ENCODE results near the gene PSMD2. TPM values are rescaled to one million over a fixed set of nuclear protein-coding genes. Genes with fewer than 3 reads are reported as not detected.

PSMD2 gene
- total RNA-seq, 2 donors from 2014 or later = 75.0 to 83.7 TPM

- Histone ChIP-seq H3K27me3 (no peaks in the 10 kb centered on the region), H3K4me3 (no peak overlapping the region), H3K9me3 (no peaks in the 10 kb centered on the region), H3K36me3 (replicated peaks in 1 of 2; ENCODE audit: insufficient read depth in 1 of 2, low read depth in 2 of 2) (no peaks in the 10 kb centered on the region), H3K27ac (peak overlapping the region in 3 of 4 donors; percentile 37 to 60 (median 45)), H3K4me1 (peaks cover 47% of the 10 kb centered on the region)
- DNase-seq = peak in 1 of 4 donors; percentile 41
- TF ChIP-seq, protein P1, sequence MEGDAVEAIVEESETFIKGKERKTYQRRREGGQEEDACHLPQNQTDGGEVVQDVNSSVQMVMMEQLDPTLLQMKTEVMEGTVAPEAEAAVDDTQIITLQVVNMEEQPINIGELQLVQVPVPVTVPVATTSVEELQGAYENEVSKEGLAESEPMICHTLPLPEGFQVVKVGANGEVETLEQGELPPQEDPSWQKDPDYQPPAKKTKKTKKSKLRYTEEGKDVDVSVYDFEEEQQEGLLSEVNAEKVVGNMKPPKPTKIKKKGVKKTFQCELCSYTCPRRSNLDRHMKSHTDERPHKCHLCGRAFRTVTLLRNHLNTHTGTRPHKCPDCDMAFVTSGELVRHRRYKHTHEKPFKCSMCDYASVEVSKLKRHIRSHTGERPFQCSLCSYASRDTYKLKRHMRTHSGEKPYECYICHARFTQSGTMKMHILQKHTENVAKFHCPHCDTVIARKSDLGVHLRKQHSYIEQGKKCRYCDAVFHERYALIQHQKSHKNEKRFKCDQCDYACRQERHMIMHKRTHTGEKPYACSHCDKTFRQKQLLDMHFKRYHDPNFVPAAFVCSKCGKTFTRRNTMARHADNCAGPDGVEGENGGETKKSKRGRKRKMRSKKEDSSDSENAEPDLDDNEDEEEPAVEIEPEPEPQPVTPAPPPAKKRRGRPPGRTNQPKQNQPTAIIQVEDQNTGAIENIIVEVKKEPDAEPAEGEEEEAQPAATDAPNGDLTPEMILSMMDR (IDR thresholded peaks at IDR 0.05) = no peak
- no peak for TF ChIP-seq POLR2A (IDR thresholded peaks at IDR 0.05)
- intact Hi-C loops (cut with DNase I) = no loop called here
- peak; percentile 28 for ATAC-seq
- WGBS, 2 donors = 59 to 63% methylated on average over 10 of the region's 10 CpGs
Observed at GRCh38 chr3:184349563-184350470, 50.8 kb downstream of the PSMD2 start.

DNA sequence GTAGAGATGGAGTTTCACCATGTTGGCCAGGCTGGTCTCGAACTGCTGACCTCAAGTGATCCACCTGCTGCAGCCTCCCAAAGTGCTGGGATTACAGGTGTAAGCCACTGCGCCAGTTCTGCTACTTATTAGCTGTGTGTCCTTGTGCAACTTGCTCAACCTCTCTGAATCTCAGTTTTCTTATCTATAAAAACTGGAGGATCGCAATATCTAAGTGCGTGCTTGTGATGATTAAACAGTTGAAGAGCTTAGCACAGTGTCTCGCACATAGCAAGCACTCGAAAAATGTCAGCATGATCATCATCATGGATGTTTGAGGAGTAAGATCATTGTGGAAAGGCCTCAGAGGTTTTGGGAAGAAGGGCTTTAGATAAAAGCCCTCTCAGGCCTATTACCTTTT is 51.6 kb downstream of the PSMD2 start:
- Histone ChIP-seq H3K27ac (peak overlapping the region in 3 of 4 donors; percentile 45 to 78 (median 60)), H3K4me3 (no peak overlapping the region), H3K9me3 (no peaks in the 10 kb centered on the region), H3K36me3 (replicated peaks in 1 of 2; ENCODE audit: insufficient read depth in 1 of 2, low read depth in 2 of 2) (no peaks in the 10 kb centered on the region), H3K4me1 (peaks cover 42% of the 10 kb centered on the region), H3K27me3 (no peaks in the 10 kb centered on the region)
- WGBS, 2 donors = 91 to 93% methylated on average over 6 of the region's 6 CpGs
- DNase-seq (no peak), ATAC-seq (no peak)
- intact Hi-C loops (cut with DNase I) = no loop called here
- TF ChIP-seq POLR2A (IDR thresholded peaks at IDR 0.05) = no peak
- TF ChIP-seq, protein P1 (IDR thresholded peaks at IDR 0.05) = no peak

DNA sequence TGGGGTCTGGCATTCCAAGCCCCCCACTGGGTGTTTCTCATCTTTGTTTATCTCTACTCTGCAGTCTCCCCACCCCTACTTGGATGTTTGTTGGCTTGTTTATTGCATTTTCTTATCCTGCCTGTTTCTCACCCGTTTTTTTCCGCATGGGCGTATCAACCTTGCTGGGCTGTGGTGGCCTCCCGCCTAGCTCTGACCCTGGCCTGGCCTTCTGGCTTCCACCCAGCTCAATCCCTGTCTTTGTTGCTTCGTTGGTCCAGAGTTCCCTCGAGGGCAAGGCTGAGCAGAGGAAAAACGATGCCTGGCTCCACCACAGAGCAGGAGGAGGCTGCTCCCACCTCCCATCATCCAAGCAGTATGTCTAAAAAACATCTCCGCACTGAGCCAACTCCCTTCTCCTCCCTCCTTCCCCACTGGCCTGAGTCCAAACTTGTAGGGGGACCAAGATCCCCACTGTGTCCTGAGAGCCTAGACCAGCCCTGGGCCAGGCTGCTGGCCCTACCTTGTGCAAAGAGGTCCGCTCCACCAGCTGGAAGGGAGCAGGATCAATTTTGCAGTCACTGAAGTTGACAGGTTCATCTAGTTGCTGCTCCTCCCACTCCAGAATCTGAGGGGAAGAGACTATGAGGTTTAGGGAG is 52.6 kb downstream of the PSMD2 start:
- no peak for DNase-seq
- H3K36me3 ChIP-seq (replicated peaks in 1 of 2; ENCODE audit: insufficient read depth in 1 of 2, low read depth in 2 of 2) = no peaks in the 10 kb centered on the region
- H3K9me3 ChIP-seq = no peaks in the 10 kb centered on the region
- H3K4me1 ChIP-seq = peaks cover 39% of the 10 kb centered on the region
- no peaks in the 10 kb centered on the region for H3K27me3 ChIP-seq
- intact Hi-C loops (cut with DNase I) = no loop called here
- TF ChIP-seq POLR2A (IDR thresholded peaks at IDR 0.05) = no peak
- TF ChIP-seq, protein P1 (IDR thresholded peaks at IDR 0.05) = no peak
- no peak overlapping the region for H3K4me3 ChIP-seq
- ATAC-seq = no peak
- 44% methylated on average over 9 of the region's 9 CpGs for WGBS, 2 donors
- peak overlapping the region in 3 of 4 donors; percentile 57 to 78 (median 78) for H3K27ac ChIP-seq

GRCh38 chr3:184352149-184352785 is 53.2 kb downstream of the PSMD2 start:
- TF ChIP-seq POLR2A (IDR thresholded peaks at IDR 0.05) = no peak
- TF ChIP-seq, protein P1 (IDR thresholded peaks at IDR 0.05) = no peak
- no peak overlapping the region for H3K4me3 ChIP-seq
- DNase-seq (peak; percentile 68 to 90 (median 80)), ATAC-seq (peak; percentile 87)
- WGBS, 2 donors = 48 to 67% methylated on average over 15 of the region's 15 CpGs
- peak overlapping the region; percentile 48 to 78 (median 68) for H3K27ac ChIP-seq
- no peaks in the 10 kb centered on the region for H3K36me3 ChIP-seq (replicated peaks in 1 of 2; ENCODE audit: insufficient read depth in 1 of 2, low read depth in 2 of 2)
- H3K9me3 ChIP-seq = no peaks in the 10 kb centered on the region
- peaks cover 39% of the 10 kb centered on the region for H3K4me1 ChIP-seq
- intact Hi-C loops (cut with DNase I) = no loop called here
- H3K27me3 ChIP-seq = no peaks in the 10 kb centered on the region
